Glutamatergic neuron (in vitro differentiated cells): ENCODE data around the gene NFU1. TPM values are rescaled to one million over a fixed set of nuclear protein-coding genes. Genes with fewer than 3 reads are reported as not detected.

Experiments
- DNase-seq: peaks from one replicate; pipeline ENCODE4 v3.0.0; 2022
- H3K27ac Mint-ChIP-seq: one replicate; pipeline ENCODE4 v1.8.0; 2020; ENCODE audit warnings: mild to moderate bottlenecking, mixed read lengths, inconsistent platforms; ENCODE audit not compliant: unreplicated experiment
- H3K27me3 Mint-ChIP-seq: one replicate; pipeline ENCODE4 v1.8.0; 2020; ENCODE audit warnings: mild to moderate bottlenecking, moderate library complexity, mixed read lengths, inconsistent platforms; ENCODE audit not compliant: unreplicated experiment
- H3K36me3 Mint-ChIP-seq: one replicate; pipeline ENCODE4 v1.8.0; 2020; ENCODE audit warnings: mild to moderate bottlenecking, mixed read lengths, inconsistent platforms; ENCODE audit not compliant: unreplicated experiment
- H3K4me1 Mint-ChIP-seq: one replicate; pipeline ENCODE4 v1.8.0; 2020; ENCODE audit warnings: mild to moderate bottlenecking, low read depth, mixed read lengths, inconsistent platforms; ENCODE audit not compliant: unreplicated experiment
- H3K4me3 Mint-ChIP-seq: one replicate; pipeline ENCODE4 v1.8.0; 2020; ENCODE audit warnings: mild to moderate bottlenecking, mixed read lengths, inconsistent platforms; ENCODE audit not compliant: unreplicated experiment
- H3K9me3 Mint-ChIP-seq: one replicate; pipeline ENCODE4 v1.8.0; 2020; ENCODE audit warnings: mild to moderate bottlenecking, moderate library complexity, mixed read lengths, inconsistent platforms; ENCODE audit not compliant: unreplicated experiment
- total RNA-seq: library from RNA; stranded (reverse); fragmentation: NEBNext Ultra II Directional; extraction: Animal tissue kit (Norgen Biotek cat#: 25700); gene quantifications from one replicate; pipeline ENCODE4 v1.2.1, GENCODE V29; 2021; ENCODE audit not compliant: unreplicated experiment
- TF ChIP-seq, protein P1 (sequence below): fragments of 200-600 bp; sonication (generic); IDR thresholded peaks from one replicate; pipeline ENCODE4 v1.5.0; 2021; ENCODE audit not compliant: partially characterized antibody, unreplicated experiment

NFU1 gene
- total RNA-seq, 1 donor from 2014 or later = 40.0 TPM

DNA sequence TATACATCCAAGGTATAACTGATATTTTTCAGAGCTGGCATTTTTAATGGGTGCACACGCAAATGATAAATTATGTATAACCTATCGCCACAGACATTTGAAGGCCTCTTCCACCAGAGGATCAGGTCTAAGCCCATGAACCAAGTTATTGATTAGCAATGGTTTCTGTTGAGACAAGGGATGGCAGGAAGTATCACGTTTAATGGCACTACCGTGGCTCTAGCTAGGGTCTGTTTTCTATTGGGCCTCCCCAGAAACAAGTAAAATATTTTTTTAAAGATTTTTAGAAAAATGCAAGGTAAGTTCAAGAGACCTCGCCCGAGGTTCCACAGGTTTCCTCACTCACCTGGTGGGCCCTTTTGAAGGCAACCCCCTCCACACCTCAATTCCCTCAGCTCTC lies 50.9 kb downstream of the NFU1 start:
- Mint-ChIP-seq H3K36me3 (no peaks in the 10 kb centered on the region), H3K27ac (peak overlapping the region; percentile 6), H3K27me3 (peaks cover 2% of the 10 kb centered on the region), H3K4me1 (peaks cover 2% of the 10 kb centered on the region), H3K4me3 (peak overlapping the region; percentile 89), H3K9me3 (peaks cover 2% of the 10 kb centered on the region)
- TF ChIP-seq, protein P1, sequence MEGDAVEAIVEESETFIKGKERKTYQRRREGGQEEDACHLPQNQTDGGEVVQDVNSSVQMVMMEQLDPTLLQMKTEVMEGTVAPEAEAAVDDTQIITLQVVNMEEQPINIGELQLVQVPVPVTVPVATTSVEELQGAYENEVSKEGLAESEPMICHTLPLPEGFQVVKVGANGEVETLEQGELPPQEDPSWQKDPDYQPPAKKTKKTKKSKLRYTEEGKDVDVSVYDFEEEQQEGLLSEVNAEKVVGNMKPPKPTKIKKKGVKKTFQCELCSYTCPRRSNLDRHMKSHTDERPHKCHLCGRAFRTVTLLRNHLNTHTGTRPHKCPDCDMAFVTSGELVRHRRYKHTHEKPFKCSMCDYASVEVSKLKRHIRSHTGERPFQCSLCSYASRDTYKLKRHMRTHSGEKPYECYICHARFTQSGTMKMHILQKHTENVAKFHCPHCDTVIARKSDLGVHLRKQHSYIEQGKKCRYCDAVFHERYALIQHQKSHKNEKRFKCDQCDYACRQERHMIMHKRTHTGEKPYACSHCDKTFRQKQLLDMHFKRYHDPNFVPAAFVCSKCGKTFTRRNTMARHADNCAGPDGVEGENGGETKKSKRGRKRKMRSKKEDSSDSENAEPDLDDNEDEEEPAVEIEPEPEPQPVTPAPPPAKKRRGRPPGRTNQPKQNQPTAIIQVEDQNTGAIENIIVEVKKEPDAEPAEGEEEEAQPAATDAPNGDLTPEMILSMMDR = no peak
- no peak for DNase-seq

DNA sequence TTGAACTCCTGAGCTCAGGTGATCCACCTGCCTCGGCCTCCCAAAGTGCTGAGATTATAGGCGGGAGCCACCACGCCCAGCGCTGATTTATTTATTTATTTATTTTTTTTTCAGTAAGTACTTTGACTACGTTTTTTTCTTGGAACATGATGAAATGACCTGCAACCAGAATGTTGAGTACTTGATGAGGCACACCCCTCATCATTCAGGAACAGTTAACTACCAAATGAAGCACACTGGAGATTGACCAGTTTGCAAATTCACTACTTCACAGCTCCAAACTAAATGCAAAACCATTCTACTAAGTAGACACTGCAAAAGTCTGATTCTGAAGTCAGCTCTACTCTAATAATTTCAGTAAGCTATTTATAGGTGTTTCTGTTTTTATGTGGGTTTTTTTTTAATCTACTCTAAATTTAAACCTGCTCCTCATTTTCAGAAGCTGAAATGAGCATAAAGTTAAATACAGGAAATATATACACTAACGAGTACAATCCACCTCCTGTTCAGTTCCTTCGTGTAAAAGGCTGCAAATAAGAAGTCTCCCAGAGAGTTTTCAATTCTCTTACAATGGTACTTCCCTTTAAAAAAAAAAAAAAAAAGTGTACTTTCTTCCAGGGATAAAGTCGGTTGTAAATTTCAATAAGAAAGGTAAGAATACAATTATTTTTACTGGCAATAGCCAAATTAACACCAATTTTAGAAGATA lies 51.6 kb downstream of the NFU1 start:
- TF ChIP-seq, protein P1 = no peak
- Mint-ChIP-seq H3K9me3 (peaks cover 2% of the 10 kb centered on the region), H3K4me1 (peaks cover 2% of the 10 kb centered on the region), H3K4me3 (peak overlapping the region; percentile 89), H3K36me3 (no peaks in the 10 kb centered on the region), H3K27me3 (peaks cover 2% of the 10 kb centered on the region), H3K27ac (peak overlapping the region; percentile 6)
- no peak for DNase-seq

DNA sequence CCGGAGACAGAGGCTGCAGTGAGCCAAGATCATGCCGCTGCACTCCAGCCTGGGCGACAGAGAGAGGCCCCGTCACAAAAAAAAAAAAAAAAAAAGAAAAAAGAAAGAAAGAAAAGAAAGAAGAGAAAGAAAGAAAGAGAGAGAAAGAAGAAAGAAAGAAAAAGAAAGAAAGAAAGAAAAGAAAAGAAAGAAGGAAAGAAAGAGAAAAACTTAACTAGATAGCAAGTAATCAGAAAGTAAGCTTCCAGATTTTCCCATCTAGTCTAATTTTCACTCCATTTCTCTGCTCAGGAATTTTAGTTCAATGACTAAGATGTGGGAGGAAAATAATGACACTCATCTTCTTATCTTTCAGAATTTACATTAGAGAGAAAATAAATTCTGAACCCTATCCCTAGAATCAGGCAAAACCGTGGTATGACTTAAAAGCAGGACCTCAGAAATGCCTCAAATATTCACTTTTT lies 52.6 kb downstream of the NFU1 start:
- Mint-ChIP-seq H3K4me3 (no peak overlapping the region), H3K4me1 (peaks cover 2% of the 10 kb centered on the region), H3K27ac (no peak overlapping the region), H3K9me3 (peaks cover 2% of the 10 kb centered on the region), H3K36me3 (no peaks in the 10 kb centered on the region), H3K27me3 (peaks cover 2% of the 10 kb centered on the region)
- TF ChIP-seq, protein P1 = no peak
- DNase-seq = no peak

DNA sequence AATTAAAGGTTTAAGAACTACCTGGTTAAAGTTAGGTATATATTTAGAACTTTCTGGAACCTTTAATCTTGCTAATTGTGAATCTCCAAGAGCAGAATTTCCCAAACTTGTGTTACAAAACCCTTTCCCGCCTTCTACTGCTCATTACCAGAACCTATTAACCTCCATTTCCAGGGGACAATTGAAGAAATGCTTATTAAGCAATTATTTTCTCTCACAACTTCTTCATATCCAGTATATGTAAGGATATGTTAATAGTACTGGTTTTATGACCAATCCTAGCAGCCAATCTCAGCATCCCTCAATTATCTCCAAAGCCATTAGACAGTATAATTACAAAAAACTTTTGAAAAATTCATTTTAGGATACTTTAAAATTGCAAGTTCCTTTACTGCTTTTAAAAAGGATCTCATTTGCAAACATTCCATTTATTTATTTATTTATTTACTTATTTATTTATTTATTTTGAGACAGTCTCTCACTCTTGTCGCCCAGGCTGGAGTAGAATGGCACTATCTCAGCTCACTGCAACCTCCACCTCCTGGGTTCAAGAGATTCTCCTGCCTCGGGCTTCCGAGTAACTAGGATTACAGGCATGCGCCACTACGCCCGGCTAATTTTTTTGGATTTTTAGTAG lies 53.9 kb downstream of the NFU1 start:
- no peak overlapping the region for H3K4me3 Mint-ChIP-seq
- H3K36me3 Mint-ChIP-seq = no peaks in the 10 kb centered on the region
- H3K27me3 Mint-ChIP-seq = peaks cover 2% of the 10 kb centered on the region
- DNase-seq = no peak
- no peak overlapping the region for H3K27ac Mint-ChIP-seq
- peaks cover 2% of the 10 kb centered on the region for H3K9me3 Mint-ChIP-seq
- H3K4me1 Mint-ChIP-seq = peaks cover 2% of the 10 kb centered on the region
- TF ChIP-seq, protein P1 = no peak

DNA sequence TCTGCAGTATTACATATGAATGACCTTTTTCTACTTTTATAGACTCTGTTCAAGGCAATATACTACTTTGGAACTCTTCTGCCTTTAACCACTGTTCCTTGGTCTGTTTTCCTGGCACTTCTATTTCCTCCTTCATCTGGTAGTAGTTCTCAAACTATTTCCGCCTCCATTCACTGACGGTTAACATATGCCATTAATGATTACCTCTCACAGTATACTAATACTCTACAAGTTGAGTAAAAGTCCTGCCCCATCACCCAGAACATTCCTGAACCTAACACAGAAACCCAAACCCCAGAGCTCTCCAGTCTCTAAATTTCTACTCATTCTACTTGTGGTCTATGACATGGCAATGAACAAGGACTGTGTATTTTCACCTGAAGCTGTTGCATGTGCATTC lies 54.7 kb downstream of the NFU1 start:
- peaks cover 2% of the 10 kb centered on the region for H3K4me1 Mint-ChIP-seq
- H3K27me3 Mint-ChIP-seq = no peaks in the 10 kb centered on the region
- H3K4me3 Mint-ChIP-seq = no peak overlapping the region
- TF ChIP-seq, protein P1 = no peak
- DNase-seq = no peak
- H3K36me3 Mint-ChIP-seq = no peaks in the 10 kb centered on the region
- no peak overlapping the region for H3K27ac Mint-ChIP-seq
- peaks cover 2% of the 10 kb centered on the region for H3K9me3 Mint-ChIP-seq
